ENCODE measurements around the gene FIGNL2. TPM values are rescaled to one million over a fixed set of nuclear protein-coding genes. Genes with fewer than 3 reads are reported as not detected.

Gene FIGNL2
- total RNA-seq, 4 donors from 2014 or later: 0.07 to 0.25 TPM; not detected in 2

DNA sequence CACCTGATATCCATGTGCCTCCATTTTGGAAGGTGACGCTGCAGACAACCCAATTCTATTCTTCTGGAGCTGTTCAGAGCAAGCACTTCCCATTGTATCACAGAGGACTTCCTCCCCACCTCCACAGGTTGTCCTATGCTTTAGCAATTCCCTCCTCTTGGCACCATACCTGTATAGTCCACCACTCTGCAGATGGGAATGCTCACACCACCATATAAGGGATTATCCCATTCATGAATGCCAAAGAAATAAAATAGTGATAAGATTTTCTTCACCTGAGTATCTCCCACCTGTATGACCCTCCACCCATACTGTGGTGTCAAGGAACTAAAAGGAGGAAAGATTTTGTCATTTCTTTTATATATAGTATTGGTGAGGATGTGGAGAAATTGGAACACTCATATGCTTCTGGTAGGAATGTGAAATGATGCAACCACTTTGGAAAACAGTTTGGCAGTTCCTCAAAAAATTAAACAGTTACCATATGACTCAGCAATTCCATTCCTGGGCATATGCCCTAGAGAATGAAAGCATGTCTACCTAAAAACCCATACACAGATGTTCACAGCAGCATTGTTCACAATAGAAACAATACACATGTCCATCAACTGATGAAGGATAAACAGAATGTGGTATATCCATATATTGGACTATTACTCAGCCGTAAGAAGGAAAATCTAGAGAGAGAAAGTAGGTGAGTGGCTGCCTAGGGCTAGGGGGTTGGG is 75.2 kb downstream of the FIGNL2 start:
- H3K27ac ChIP-seq: no peak overlapping the region
- H3K4me3 ChIP-seq: no peak overlapping the region
- H3K36me3 ChIP-seq: no peaks in the 10 kb centered on the region
- TF ChIP-seq, protein P1, sequence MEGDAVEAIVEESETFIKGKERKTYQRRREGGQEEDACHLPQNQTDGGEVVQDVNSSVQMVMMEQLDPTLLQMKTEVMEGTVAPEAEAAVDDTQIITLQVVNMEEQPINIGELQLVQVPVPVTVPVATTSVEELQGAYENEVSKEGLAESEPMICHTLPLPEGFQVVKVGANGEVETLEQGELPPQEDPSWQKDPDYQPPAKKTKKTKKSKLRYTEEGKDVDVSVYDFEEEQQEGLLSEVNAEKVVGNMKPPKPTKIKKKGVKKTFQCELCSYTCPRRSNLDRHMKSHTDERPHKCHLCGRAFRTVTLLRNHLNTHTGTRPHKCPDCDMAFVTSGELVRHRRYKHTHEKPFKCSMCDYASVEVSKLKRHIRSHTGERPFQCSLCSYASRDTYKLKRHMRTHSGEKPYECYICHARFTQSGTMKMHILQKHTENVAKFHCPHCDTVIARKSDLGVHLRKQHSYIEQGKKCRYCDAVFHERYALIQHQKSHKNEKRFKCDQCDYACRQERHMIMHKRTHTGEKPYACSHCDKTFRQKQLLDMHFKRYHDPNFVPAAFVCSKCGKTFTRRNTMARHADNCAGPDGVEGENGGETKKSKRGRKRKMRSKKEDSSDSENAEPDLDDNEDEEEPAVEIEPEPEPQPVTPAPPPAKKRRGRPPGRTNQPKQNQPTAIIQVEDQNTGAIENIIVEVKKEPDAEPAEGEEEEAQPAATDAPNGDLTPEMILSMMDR (IDR thresholded peaks at IDR 0.05 in 4 of 5, conservative IDR thresholded peaks at IDR 0.05 in 1 of 5): no peak
- in situ Hi-C loops (cut with MboI; ENCODE audit: low sequenced_read_pairs in 4 of 4): no loop called here
- no peaks in the 10 kb centered on the region for H3K27me3 ChIP-seq
- no peak for DNase-seq
- ATAC-seq: no peak
- no peaks in the 10 kb centered on the region for H3K9me3 ChIP-seq
- H3K4me1 ChIP-seq: no peaks in the 10 kb centered on the region
- intact Hi-C loops (cut with DNase I; ENCODE audit: low total_unique reads): no loop called here

DNA sequence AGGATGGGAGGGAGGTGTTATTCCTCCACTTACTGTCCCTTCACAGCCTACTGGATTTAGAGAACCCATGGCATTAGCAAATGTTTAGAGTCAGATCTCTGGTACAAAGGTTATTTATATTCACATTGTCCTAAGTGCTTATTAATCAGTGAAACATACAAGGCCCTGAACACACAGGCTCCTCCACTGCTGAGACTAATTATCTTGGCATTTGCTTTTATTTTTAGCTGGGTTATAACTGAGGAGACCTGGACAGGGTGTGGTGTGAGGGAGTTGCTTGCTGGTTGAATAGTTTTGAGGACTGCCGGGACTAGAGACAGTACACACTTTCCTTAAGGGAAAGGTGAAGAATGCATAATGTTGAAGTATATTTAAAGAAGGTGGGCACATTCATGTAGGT is 77.5 kb downstream of the FIGNL2 start:
- TF ChIP-seq, protein P1 (IDR thresholded peaks at IDR 0.05 in 4 of 5, conservative IDR thresholded peaks at IDR 0.05 in 1 of 5): no peak
- TF ChIP-seq POLR2A (IDR thresholded peaks at IDR 0.05): no peak
- in situ Hi-C loops (cut with MboI; ENCODE audit: low sequenced_read_pairs in 4 of 4): no loop called here
- ATAC-seq (no peak), DNase-seq (no peak)
- no peak overlapping the region for H3K27ac ChIP-seq
- H3K4me3 ChIP-seq: no peak overlapping the region
- no peaks in the 10 kb centered on the region for H3K9me3 ChIP-seq
- H3K36me3 ChIP-seq: no peaks in the 10 kb centered on the region
- no peaks in the 10 kb centered on the region for H3K27me3 ChIP-seq
- H3K4me1 ChIP-seq: no peaks in the 10 kb centered on the region
- intact Hi-C loops (cut with DNase I; ENCODE audit: low total_unique reads): no loop called here

Other genes starting within 250 kb of the FIGNL2 start
- not detected for gene ANKRD33, start 39.4 kb upstream of the FIGNL2 start, total RNA-seq
- gene ACVRL1, start 58.8 kb upstream of the FIGNL2 start, total RNA-seq: 10 to 100 TPM; 37.1 to 53.5 (median 43.3) TPM
- 10 to 100 TPM in 3 of 4 donors, 1 to 10 TPM in 1; 8.7 to 15.9 (median 10.1) TPM for gene ACVR1B, start 103.0 kb upstream of the FIGNL2 start, total RNA-seq
- 10 to 100 TPM in 2 of 4 donors, 1 to 10 TPM in 2; 9.3 to 14.9 (median 11.8) TPM for gene TAMALIN, start 158.2 kb upstream of the FIGNL2 start, total RNA-seq
- 100 to 1,000 TPM in 2 of 4 donors, 10 to 100 TPM in 2; 36.3 to 248 (median 90.1) TPM for gene NR4A1, start 202.7 kb upstream of the FIGNL2 start, total RNA-seq
- 10 to 100 TPM; 23.3 to 49.4 (median 37.3) TPM for gene ATG101, start 221.3 kb upstream of the FIGNL2 start, total RNA-seq
- not detected for gene SMIM41, start 231.0 kb upstream of the FIGNL2 start, total RNA-seq